Measurements from ENCODE around the gene MYCBP2.

The MYCBP2 gene

GRCh38 chr13:77026861-77027621, 299.9 kb downstream of the MYCBP2 start, which contains the start of gene FBXL3:
Gene FBXL3, minus strand, starts transcription at chr13:77027159. Its CDS starts 5,299 bp downstream, at chr13:77021860.
- Histone ChIP-seq H4K20me1 (ENCODE audit: insufficient read depth, low read length) (peaks cover 15% of the 10 kb centered on the region), H3K9me3 (replicated peaks; ENCODE audit: insufficient read depth, low read length) (no peaks in the 10 kb centered on the region), H3K4me2 (ENCODE audit: low read depth, low read length) (peak within 1 kb of the TSS; percentile 94), H3K27me3 (replicated peaks; ENCODE audit: insufficient read depth, low read length) (no peaks in the 10 kb centered on the region), H3K4me3 (ENCODE audit: low read length) (peak within 1 kb of the TSS; percentile 81), H3K4me1 (ENCODE audit: low read length) (peaks cover 10% of the 10 kb centered on the region), H2AFZ (ENCODE audit: low read length) (peak within 1 kb of the TSS; percentile 85), H3K9me2 (replicated peaks; ENCODE audit: insufficient read depth, low read length) (no peaks in the 10 kb centered on the region), H3K36me3 (replicated peaks; ENCODE audit: insufficient read depth, low read length) (no peaks in the 10 kb centered on the region), H3K79me2 (ENCODE audit: low read length) (peaks cover 44% of the 10 kb centered on the region), H3K9ac (ENCODE audit: low read length) (peak within 1 kb of the TSS; percentile 89), H3F3A (ENCODE audit: insufficient read depth, low read length) (peaks cover 9% of the 10 kb centered on the region; the same call in 1 of the 2 replicates), H3K27ac (ENCODE audit: low read length) (peak within 1 kb of the TSS; percentile 89)
- TF ChIP-seq, protein P1, sequence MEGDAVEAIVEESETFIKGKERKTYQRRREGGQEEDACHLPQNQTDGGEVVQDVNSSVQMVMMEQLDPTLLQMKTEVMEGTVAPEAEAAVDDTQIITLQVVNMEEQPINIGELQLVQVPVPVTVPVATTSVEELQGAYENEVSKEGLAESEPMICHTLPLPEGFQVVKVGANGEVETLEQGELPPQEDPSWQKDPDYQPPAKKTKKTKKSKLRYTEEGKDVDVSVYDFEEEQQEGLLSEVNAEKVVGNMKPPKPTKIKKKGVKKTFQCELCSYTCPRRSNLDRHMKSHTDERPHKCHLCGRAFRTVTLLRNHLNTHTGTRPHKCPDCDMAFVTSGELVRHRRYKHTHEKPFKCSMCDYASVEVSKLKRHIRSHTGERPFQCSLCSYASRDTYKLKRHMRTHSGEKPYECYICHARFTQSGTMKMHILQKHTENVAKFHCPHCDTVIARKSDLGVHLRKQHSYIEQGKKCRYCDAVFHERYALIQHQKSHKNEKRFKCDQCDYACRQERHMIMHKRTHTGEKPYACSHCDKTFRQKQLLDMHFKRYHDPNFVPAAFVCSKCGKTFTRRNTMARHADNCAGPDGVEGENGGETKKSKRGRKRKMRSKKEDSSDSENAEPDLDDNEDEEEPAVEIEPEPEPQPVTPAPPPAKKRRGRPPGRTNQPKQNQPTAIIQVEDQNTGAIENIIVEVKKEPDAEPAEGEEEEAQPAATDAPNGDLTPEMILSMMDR (IDR thresholded peaks at IDR 0.05; ENCODE audit: low read length), result no peak
- TF ChIP-seq EZH2 (optimal IDR thresholded peaks at IDR 0.05; ENCODE audit: low read depth, low read length), result no peak
- no peak for TF ChIP-seq EZH2phosphoT487 (IDR thresholded peaks at IDR 0.05; ENCODE audit: low read length)
- DNase-seq, result peak; percentile 77

DNA sequence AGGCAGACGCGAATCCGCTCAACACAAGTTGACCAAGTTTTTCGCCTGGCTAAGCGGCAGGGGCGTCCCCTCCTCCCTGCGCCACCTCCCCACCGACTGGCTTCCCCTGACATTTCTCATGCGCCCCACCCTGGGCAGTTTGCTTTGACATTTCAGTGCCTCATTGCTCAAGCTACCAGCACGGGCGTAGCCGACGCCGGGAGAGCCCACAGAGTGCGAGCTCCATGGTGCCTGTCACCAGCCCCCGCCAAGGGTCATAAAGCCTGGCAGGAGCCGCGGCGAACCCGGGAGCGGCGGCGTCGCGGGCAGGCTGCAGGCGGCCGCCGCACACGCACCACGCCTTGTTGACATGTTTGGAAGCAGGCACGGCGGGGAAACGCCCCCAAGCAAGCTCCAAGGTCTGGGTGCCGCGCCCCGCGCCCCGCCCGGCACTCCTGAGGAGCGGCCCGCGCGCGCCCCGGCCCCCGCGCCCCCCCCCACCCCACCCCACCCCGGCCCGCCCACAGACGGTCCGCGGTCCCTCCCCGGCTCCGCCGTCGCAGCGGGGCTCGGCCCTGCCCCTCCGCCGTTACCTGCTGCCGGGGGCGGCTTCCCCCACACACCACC, 300.5 kb downstream of the MYCBP2 start:
- Histone ChIP-seq H3K4me2 (ENCODE audit: low read depth, low read length) (peak overlapping the region; percentile 94), H3K9ac (ENCODE audit: low read length) (peak overlapping the region; percentile 89), H3K27ac (ENCODE audit: low read length) (peak overlapping the region; percentile 89; the same call in 1 of the 2 replicates), H2AFZ (ENCODE audit: low read length) (no peak overlapping the region), H3K4me1 (ENCODE audit: low read length) (peaks cover 10% of the 10 kb centered on the region), H3K27me3 (replicated peaks; ENCODE audit: insufficient read depth, low read length) (no peaks in the 10 kb centered on the region), H3K9me3 (replicated peaks; ENCODE audit: insufficient read depth, low read length) (no peaks in the 10 kb centered on the region), H3F3A (ENCODE audit: insufficient read depth, low read length) (peaks cover 9% of the 10 kb centered on the region; the same call in 1 of the 2 replicates), H4K20me1 (ENCODE audit: insufficient read depth, low read length) (peaks cover 15% of the 10 kb centered on the region), H3K4me3 (ENCODE audit: low read length) (peak overlapping the region; percentile 81), H3K79me2 (ENCODE audit: low read length) (peaks cover 50% of the 10 kb centered on the region), H3K9me2 (replicated peaks; ENCODE audit: insufficient read depth, low read length) (no peaks in the 10 kb centered on the region), H3K36me3 (replicated peaks; ENCODE audit: insufficient read depth, low read length) (no peaks in the 10 kb centered on the region)
- TF ChIP-seq, protein P1 (IDR thresholded peaks at IDR 0.05; ENCODE audit: low read length), result no peak
- no peak for TF ChIP-seq EZH2phosphoT487 (IDR thresholded peaks at IDR 0.05; ENCODE audit: low read length)
- no peak for TF ChIP-seq EZH2 (optimal IDR thresholded peaks at IDR 0.05; ENCODE audit: low read depth, low read length)
- DNase-seq, result peak; percentile 67

GRCh38 chr13:77022341-77022740, 304.6 kb downstream of the MYCBP2 start:
- Histone ChIP-seq H3K9me3 (replicated peaks; ENCODE audit: insufficient read depth, low read length) (no peaks in the 10 kb centered on the region), H3F3A (ENCODE audit: insufficient read depth, low read length) (peaks cover 2% of the 10 kb centered on the region; the same call in 1 of the 2 replicates), H3K4me3 (ENCODE audit: low read length) (no peak overlapping the region), H3K9ac (ENCODE audit: low read length) (no peak overlapping the region), H3K27ac (ENCODE audit: low read length) (no peak overlapping the region), H3K4me2 (ENCODE audit: low read depth, low read length) (no peak overlapping the region), H3K27me3 (replicated peaks; ENCODE audit: insufficient read depth, low read length) (no peaks in the 10 kb centered on the region), H3K79me2 (ENCODE audit: low read length) (peaks cover 89% of the 10 kb centered on the region), H2AFZ (ENCODE audit: low read length) (no peak overlapping the region), H3K9me2 (replicated peaks; ENCODE audit: insufficient read depth, low read length) (no peaks in the 10 kb centered on the region), H3K36me3 (replicated peaks; ENCODE audit: insufficient read depth, low read length) (peaks cover 6% of the 10 kb centered on the region; the same call in 1 of the 2 replicates), H4K20me1 (ENCODE audit: insufficient read depth, low read length) (peaks cover 15% of the 10 kb centered on the region), H3K4me1 (ENCODE audit: low read length) (peaks cover 22% of the 10 kb centered on the region)
- TF ChIP-seq, protein P1 (IDR thresholded peaks at IDR 0.05; ENCODE audit: low read length), result no peak
- no peak for TF ChIP-seq EZH2 (optimal IDR thresholded peaks at IDR 0.05; ENCODE audit: low read depth, low read length)
- TF ChIP-seq EZH2phosphoT487 (IDR thresholded peaks at IDR 0.05; ENCODE audit: low read length), result no peak
- no peak for DNase-seq

All from MM.1S (cell line).